GM12874 (cell line): ENCODE measurements around the gene PRKCB.

ENCODE experiments used
- CTCF ChIP-seq: IDR thresholded peaks from 2 replicates; pipeline ENCODE4 v1.5.1; 2011; ENCODE audit warnings: low read depth, mild to moderate bottlenecking, control low read depth, low read length, moderate library complexity; ENCODE audit not compliant: insufficient read depth

PRKCB gene

DNA sequence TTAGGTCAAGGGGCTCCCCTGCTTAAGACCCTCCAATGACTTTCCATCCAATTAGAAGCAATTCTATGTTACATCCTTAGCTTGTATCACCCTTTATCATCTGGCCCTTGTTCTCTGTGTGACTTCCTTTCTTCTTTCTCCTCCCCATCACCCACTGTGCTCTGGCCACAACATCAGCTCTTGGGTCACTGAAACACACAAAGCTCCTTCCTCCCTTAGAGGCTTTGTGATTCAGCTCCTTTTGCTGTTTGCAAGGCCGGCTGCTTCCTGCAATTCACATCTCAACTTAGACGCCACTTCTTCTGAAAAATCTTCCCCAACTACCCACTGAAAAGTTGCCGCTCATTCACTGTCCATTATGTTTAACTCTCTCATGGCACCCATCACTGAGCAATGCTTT is 289.4 kb downstream of the PRKCB start:
- TF ChIP-seq CTCF, result no peak

DNA sequence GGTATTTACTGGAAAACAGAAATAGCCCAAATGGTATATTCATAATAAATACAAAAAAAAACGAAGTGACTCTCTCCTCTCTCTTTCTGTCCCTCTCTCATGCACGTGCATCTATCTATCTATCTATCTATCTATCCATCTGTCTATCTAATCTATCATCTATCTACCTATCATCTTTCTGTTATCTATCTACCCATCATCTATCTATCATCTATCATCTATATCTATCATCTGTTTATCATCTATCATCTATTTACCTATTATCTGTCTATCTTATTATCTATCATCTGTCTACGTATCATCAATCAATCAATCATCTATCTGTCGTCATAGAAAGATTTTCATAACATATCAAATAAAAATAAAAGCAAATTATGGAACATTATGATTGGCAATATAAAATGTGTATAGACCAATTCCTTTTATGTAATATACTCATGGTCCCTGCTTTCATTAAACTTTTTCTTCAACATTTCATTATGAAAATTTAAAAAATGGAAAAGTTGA is 293.7 kb downstream of the PRKCB start:
- no peak for TF ChIP-seq CTCF

DNA sequence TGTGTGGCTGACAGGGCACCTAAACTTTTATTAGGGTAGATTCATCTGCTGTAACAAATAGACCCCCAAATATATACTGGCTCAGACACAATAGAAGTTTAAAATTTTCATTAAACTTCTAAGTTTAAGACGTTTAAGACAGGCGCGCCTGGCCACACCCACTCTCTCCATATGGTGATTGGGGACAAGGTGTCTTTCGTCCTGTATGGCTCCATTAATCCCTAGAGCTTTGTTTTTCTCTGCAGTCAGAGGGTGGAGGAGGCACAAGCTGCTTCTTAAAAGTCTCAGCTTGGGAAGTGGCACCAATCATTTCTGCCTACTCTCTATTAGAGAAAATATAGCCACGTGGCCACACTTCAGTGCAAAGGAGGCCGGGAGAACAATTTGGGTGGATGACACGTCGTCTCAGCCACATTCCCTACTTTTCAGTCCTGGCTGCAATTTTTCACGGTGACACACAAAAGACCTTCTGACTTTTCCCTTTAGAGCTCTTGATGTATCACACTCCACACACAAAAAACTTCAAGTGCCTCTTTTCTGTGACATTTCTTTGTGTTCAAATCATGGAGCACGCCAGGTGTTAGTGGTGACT is 294.8 kb downstream of the PRKCB start:
- TF ChIP-seq CTCF, result no peak

- no peak for TF ChIP-seq CTCF
Measured at GRCh38 chr16:24131294-24131693, 295.5 kb downstream of the PRKCB start.

DNA sequence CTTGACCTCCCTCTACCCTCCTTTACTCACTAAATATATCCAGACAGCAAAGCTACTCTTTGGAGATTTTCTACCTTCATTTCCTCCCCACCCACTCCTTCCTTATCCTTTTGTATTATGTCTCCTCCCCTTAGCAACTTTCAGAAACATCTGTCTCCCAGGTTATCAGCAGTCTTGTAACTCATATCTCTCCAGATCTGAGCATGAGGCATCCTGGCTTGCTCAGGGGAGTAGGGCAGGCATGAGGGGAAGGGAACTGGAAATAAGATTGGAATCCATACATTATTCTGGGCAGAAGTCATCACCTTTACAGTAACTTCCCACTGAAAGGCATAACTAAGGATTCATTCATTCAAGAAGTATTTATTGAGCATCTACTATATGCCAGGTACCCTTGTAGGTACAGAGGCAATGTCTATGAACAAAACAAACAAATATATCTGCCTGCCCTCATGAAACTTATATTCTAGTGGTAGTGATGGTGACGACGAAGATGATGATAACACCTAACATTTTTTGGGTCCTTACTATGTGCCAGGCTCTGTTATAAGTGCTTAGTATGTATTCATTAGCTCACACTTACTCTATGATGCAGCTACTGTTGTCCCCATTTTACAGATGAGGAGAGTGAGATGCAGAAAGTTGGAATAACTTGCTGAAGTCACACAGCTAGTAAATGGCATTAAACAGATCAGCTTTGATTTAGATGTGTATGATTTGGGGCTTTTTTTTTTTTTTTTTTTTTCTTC is 296.4 kb downstream of the PRKCB start:
- no peak for TF ChIP-seq CTCF

GRCh38 chr16:24132797-24133155 is 297.0 kb downstream of the PRKCB start:
- TF ChIP-seq CTCF, result no peak

GRCh38 chr16:24135624-24136565 is 300.1 kb downstream of the PRKCB start:
- TF ChIP-seq CTCF, result no peak
